IPS-18a (cell line): Measurements from ENCODE around the gene MAMSTR.
"Not testable (repeated sequence)": the region's sequence is repeated elsewhere in the genome, so short reads cannot be mapped to it uniquely, and the experiment has no call there.

ENCODE experiments used
- H3K27ac ChIP-seq: one replicate; pipeline ENCODE4 v1.5.1; 2013; ENCODE audit warnings: low read length
- H3K27me3 ChIP-seq: one replicate; pipeline ENCODE4 v1.6.1; 2013; ENCODE audit warnings: mild to moderate bottlenecking, low read length; ENCODE audit not compliant: control insufficient read depth, insufficient read depth
- H3K36me3 ChIP-seq: one replicate; pipeline ENCODE4 v1.6.1; 2013; ENCODE audit warnings: low read depth, low read length; ENCODE audit not compliant: control insufficient read depth
- H3K4me1 ChIP-seq: one replicate; pipeline ENCODE4 v1.6.1; 2013; ENCODE audit warnings: low read depth, low read length; ENCODE audit not compliant: control insufficient read depth
- H3K4me3 ChIP-seq: one replicate; pipeline ENCODE4 v1.5.1; 2013; ENCODE audit warnings: low read length
- H3K9ac ChIP-seq: one replicate; pipeline ENCODE4 v1.6.1; 2013; ENCODE audit warnings: mild to moderate bottlenecking, low read length, moderate library complexity
- H3K9me3 ChIP-seq: one replicate; pipeline ENCODE4 v1.6.1; 2013; ENCODE audit warnings: low read depth, low read length; ENCODE audit not compliant: control insufficient read depth

The MAMSTR gene

DNA sequence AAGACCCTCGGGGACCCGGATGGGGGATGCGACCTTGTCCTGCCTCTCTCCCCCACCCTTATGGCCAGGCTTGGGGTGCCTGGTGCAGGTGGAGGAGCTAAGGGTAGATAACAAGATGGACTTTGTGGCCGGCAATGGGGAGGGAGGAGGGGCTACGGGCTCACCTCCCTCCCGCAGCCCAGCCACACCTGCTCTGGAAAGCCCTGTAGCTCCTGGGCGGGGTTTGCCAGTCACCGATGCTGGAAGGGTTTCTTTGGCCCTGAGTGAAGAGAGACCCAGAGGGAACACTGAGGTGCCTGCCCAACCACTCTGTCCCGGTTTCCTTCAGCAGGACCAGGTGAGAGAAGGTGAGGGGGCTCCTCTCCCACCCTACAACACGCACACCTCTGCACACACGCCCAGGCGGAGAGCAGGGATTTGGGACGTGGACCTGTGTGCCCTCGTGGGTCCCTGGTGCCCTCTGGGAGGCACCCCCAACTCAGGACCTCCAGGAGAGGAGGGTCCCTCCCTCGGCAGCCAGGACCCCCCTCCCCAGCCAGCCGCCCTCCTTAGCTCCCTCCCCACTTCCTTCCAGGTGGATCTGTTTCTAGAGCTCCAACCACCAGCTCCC, 23.7 kb downstream of the MAMSTR start, which contains the start of gene FUT2:
TSS of gene FUT2 (plus strand) at position 229 of the 610 bp plus-strand sequence. CDS start 6,986 bp downstream, outside the sequence.
- Histone ChIP-seq H3K27ac (peak within 1 kb of the TSS; percentile 18), H3K4me3 (peak within 1 kb of the TSS; percentile 84), H3K9ac (peak within 1 kb of the TSS; percentile 41), H3K4me1 (no peaks in the 10 kb centered on the region), H3K27me3 (peaks cover 7% of the 10 kb centered on the region), H3K36me3 (no peaks in the 10 kb centered on the region), H3K9me3 (no peaks in the 10 kb centered on the region)

DNA sequence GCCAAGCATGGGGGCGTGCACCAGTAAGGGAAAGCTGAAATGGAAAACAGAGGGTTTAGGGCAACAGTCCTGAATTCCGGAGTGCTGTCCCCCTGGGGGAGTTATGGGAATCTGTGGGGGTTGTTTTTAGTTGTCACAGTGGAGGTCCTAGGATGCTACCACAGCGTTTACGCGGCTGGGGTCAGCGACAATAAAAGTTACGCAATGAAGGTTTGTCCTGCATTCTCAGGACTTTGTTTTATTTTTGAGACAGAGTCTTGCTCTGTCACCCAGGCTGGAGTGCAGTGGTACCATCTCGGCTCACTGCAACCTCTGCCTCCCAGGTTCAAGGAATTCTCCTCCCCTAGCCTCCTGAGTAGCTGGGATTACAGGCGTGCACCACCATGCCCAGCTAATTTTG, 25.9 kb downstream of the MAMSTR start:
- H3K36me3 ChIP-seq, H3K4me1 ChIP-seq, H3K9ac ChIP-seq, H3K27me3 ChIP-seq, H3K9me3 ChIP-seq, H3K4me3 ChIP-seq, H3K27ac ChIP-seq: not testable (repeated sequence)

DNA sequence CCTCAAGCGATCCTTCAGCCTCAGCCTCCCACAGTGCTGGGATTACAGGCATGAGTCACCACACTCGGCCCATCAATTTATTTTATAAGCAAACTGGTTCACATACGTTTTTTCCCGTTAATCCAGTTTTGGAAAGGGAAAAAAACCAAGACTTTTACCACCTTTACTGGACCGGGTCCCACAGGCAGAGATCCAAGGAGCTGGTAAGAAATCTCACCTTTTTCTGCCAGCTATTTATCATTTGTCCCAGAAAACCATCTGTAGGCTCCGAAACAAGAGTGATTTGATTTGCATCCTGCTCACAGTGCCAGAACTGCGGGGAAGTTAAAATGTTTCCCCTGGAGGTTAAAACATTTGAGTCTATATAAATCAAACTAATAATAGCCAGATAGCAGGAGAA, 30.1 kb downstream of the MAMSTR start:
- Histone ChIP-seq H3K27ac (no peak overlapping the region), H3K36me3 (no peaks in the 10 kb centered on the region), H3K9ac (no peak overlapping the region), H3K4me3 (no peak overlapping the region), H3K27me3 (no peaks in the 10 kb centered on the region), H3K4me1 (no peaks in the 10 kb centered on the region), H3K9me3 (no peaks in the 10 kb centered on the region)

DNA sequence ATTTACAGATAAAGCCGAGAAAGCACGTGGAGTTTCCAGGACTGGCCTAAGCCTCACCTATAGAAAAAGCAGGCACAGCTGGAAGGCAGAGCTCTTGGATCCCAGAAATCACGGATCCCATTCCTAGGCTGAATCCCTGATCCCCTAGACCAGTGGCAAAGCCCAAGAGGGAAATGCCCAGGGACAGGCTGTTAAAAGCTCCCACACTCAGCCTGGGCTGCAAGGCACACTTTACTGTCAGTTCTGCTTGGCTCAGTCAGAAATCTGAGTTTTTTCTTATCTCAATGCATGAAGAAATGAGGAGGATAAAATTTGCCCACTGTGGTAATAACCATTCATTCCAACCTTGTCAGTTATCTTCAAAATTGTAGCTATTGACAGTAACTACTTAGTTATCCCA, 31.7 kb downstream of the MAMSTR start:
- H3K9me3 ChIP-seq: no peaks in the 10 kb centered on the region
- H3K4me3 ChIP-seq: no peak overlapping the region
- H3K27ac ChIP-seq: no peak overlapping the region
- H3K36me3 ChIP-seq: no peaks in the 10 kb centered on the region
- H3K9ac ChIP-seq: no peak overlapping the region
- H3K27me3 ChIP-seq: no peaks in the 10 kb centered on the region
- no peaks in the 10 kb centered on the region for H3K4me1 ChIP-seq

DNA sequence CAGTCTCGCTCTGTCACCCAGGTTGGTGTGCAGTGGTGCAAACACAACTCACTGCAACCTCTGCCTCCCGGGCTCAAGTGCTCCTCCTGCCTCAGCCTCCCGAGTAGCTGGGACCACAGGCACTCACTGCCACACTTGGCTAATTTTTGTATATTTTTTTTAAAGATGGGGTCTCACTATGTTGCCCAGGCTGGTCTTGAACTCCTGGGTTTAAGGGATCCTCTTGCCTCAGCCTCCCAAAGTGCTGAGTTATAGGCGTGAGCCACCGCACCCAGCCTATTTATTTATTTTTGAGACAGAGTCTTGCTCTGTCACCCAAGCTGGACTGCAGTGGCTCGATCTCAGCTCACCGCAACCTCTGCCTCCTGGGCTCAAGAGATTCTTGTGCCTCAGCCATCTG, 32.9 kb downstream of the MAMSTR start:
- not testable (repeated sequence) for H3K9ac ChIP-seq, H3K4me3 ChIP-seq, H3K27me3 ChIP-seq

DNA sequence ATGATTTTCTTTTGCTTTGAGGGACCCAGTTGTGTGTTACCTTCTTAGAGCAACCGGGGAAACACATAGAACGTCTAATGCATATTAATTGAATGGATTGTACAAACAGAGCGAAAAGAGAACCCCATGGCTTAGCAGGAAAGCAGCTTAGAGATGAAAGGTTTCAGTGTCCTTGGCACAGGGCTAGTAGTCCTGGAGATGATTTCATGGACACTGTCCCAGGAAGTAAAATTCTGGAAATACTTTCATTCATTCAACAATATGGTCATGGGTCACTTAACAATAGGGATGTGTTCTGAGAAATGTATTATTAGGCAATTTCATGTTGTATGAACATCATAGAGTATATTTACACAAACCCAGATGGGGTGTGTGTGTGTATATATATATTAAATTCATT, 33.4 kb downstream of the MAMSTR start:
- Histone ChIP-seq H3K36me3 (no peaks in the 10 kb centered on the region), H3K27me3 (no peaks in the 10 kb centered on the region), H3K9ac (no peak overlapping the region), H3K4me1 (no peaks in the 10 kb centered on the region), H3K9me3 (no peaks in the 10 kb centered on the region), H3K4me3 (no peak overlapping the region), H3K27ac (no peak overlapping the region)

More for the DNA sequence above, 32.9 kb downstream of the MAMSTR start:
- not testable (repeated sequence) for H3K4me1 ChIP-seq, H3K9me3 ChIP-seq, H3K27ac ChIP-seq, H3K36me3 ChIP-seq

DNA sequence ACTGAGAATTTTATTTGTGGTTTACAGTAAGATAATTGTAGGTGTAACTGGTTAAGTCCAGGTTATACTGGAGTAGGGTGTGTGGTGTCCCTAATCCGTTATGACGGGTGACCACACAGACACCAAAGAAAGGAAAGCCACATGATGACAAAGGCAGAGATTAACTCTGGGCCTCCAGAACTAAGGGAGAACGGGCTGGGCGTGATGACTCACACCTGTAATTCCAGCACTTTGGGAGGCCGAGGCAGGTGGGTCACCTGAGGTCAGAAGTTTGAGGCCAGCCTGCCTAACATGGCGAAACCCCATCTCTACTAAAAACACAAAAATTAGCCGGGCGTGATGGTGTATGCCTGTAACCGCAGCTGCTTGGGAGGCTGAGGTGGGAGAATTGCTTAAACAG, 33.9 kb downstream of the MAMSTR start:
- Histone ChIP-seq H3K9ac (no peak overlapping the region), H3K9me3 (no peaks in the 10 kb centered on the region), H3K36me3 (no peaks in the 10 kb centered on the region), H3K27me3 (no peaks in the 10 kb centered on the region), H3K4me1 (no peaks in the 10 kb centered on the region), H3K4me3 (no peak overlapping the region), H3K27ac (no peak overlapping the region)

DNA sequence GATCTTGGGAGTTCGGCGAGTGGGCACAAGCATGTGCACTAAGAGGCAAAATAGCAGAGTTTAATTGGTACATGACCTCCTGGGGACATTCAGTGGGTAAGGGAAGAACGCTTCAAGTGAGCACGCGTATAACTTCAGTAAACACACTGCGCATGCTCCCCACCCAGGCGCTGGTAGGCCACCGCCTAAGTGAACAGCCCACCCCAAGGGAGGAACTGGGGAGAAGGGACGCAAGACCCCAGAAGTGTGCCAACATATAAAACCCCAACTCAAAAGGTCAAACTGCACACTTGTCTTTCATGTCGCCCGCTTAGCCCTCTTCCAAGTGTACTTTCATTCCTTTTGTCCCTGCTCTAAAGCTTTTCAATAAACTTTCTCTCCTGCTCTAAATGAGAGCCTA, 36.2 kb downstream of the MAMSTR start:
- Histone ChIP-seq H3K4me3 (no peak overlapping the region), H3K36me3 (no peaks in the 10 kb centered on the region), H3K27me3 (no peaks in the 10 kb centered on the region), H3K4me1 (no peaks in the 10 kb centered on the region), H3K9ac (no peak overlapping the region), H3K9me3 (no peaks in the 10 kb centered on the region), H3K27ac (no peak overlapping the region)

DNA sequence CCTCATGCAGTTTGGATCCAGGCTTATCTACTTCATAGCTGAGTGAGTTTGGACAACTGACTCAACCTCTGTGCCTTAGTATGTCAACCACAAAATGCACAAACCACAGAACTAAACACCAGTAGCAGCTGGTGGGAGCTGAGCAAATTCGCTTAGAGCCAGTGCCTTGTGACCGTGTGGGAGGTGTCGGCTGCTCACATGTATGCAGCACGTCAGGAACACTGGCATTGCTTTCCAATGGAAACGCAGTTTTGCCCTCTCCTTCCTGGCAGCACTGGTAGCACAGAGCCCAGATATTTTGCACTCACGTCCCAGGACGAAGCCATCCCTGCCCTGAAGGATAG, 38.4 kb downstream of the MAMSTR start:
- Histone ChIP-seq H3K9me3 (no peaks in the 10 kb centered on the region), H3K36me3 (no peaks in the 10 kb centered on the region), H3K27ac (no peak overlapping the region), H3K9ac (no peak overlapping the region), H3K4me3 (no peak overlapping the region), H3K27me3 (no peaks in the 10 kb centered on the region), H3K4me1 (no peaks in the 10 kb centered on the region)

DNA sequence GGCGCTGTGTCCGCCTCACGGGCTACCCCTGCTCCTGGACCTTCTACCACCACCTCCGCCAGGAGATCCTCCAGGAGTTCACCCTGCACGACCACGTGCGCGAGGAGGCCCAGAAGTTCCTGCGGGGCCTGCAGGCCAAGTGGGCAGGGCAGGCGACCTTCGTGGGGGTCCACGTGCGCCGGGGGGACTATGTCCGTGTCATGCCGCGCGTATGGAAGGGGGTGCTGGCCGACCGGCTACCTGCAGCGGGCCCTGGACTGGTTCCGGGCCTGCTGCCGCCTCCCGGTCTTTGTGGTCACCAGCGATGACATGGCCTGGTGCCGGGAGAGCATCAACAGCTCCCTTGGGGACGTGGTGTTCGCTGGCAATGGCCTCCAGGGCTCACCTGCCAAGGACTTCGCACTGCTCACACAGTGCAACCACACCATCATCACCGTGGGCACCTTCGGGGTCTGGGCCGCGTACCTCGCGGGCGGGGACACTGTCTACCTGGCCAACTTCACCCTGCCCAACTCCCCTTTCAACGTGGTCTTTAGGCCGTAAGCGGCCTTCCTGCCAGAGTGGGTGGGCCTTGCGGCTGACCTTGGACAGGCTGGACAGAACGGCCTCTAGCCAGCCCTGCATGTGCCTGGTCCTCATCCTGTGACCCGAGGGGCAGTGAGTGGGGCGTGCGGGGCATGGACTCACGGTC, 38.9 kb downstream of the MAMSTR start:
- Histone ChIP-seq H3K4me3 (no peak overlapping the region), H3K27ac (no peak overlapping the region), H3K27me3 (no peaks in the 10 kb centered on the region), H3K9me3 (no peaks in the 10 kb centered on the region), H3K9ac (no peak overlapping the region), H3K4me1 (no peaks in the 10 kb centered on the region), H3K36me3 (no peaks in the 10 kb centered on the region)

DNA sequence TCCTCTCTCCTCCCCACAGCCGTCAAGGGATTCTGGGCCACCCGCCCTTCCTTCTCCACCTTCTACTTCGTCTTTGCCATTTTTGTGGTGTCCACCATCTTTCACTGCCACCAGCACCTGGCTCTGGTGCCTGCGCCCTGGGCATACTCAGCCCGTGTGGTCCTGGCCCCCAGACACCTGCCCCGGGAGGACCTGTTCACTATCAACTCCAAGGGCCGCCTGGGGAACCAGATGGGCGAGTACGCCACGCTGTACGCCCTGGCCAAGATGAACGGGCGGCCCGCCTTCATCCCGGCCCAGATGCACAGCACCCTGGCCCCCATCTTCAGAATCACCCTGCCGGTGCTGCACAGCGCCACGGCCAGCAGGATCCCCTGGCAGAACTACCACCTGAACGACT, 39.5 kb downstream of the MAMSTR start:
- not testable (repeated sequence) for H3K4me3 ChIP-seq, H3K4me1 ChIP-seq, H3K9ac ChIP-seq, H3K36me3 ChIP-seq, H3K27me3 ChIP-seq, H3K9me3 ChIP-seq, H3K27ac ChIP-seq

DNA sequence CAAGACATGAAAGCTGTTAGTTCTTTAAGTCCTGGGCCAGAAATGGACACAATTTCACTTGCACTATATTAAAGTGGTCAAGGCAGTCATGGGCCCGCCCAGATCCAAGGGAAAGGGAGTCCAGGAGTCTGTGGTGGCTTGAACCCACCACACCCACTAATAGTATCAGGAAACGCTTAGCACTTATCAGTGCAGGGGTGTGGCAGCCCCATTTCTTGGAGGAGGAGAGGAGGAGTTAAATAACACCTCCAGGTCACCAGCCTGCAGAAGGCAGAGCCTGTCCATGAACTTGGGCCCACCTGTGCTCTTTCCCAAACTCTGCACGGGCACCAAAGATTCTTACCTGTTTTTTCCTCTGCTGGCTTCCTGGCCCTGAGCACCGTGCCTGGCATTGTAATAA, 41.3 kb downstream of the MAMSTR start:
- no peak overlapping the region for H3K27ac ChIP-seq
- no peaks in the 10 kb centered on the region for H3K9me3 ChIP-seq
- H3K4me1 ChIP-seq: peaks cover 19% of the 10 kb centered on the region
- no peak overlapping the region for H3K4me3 ChIP-seq
- no peaks in the 10 kb centered on the region for H3K36me3 ChIP-seq
- H3K9ac ChIP-seq: no peak overlapping the region
- peaks cover 12% of the 10 kb centered on the region for H3K27me3 ChIP-seq
